A549 (cell line): ENCODE measurements around the gene RAD51B. TPM values are rescaled to one million over a fixed set of nuclear protein-coding genes. Genes with fewer than 3 reads are reported as not detected.
A peak's percentile ranks its signal among the peaks of the same experiment; 100 is the strongest.

ENCODE experiments used
- ATAC-seq, 2 experiments: fragments of 200-7000 bp in 1 of 2; fragments of >200 bp in 1 of 2; cut with Nextera tagmentation in 1 of 2; cut with Tn5 transposase in 1 of 2; 3 replicates each; pipeline versions ENCODE4 v1.8.0 to v1.9.1; 2018 to 2020; ENCODE audit warnings: mild to moderate bottlenecking in 1 of 2, moderate library complexity in 1 of 2
- CTCF ChIA-PET: fragments of 300-600 bp; sonication (Branson Sonifier 250); formaldehyde crosslinking; extraction: SDS; loops from one replicate; lab custom pipeline; 2021; ENCODE audit warnings: antibody characterized with exemption, inconsistent platforms; lab: Yijun Ruan, JAX
- POLR2A ChIA-PET: fragments of 350-600 bp; formaldehyde crosslinking; extraction: SDS; loops from one replicate; lab custom pipeline; 2021; ENCODE audit warnings: antibody characterized with exemption, inconsistent platforms; lab: Yijun Ruan, JAX
- DNase-seq, 2 experiments: peaks; one replicate each; pipeline versions ENCODE4 v3.0.0 to v3.0.0-alpha.2; 2011 to 2016; ENCODE audit warnings: low read depth in 1 of 2, low spot score in 1 of 2
- FAIRE-seq: peaks from 2 replicates; lab custom pipeline; 2011; peaks lifted over from hg19 to GRCh38; lab: Jason Lieb, UNC
- H3K27ac ChIP-seq, 2 experiments: fragments of >200 bp; sonication (Bioruptor Twin); formaldehyde crosslinking; 3 replicates each; pipeline ENCODE4 v1.5.1; 2016 to 2017
- H3K4me1 ChIP-seq: fragments of >200 bp; sonication (Bioruptor Twin); formaldehyde crosslinking; 3 replicates; pipeline ENCODE4 v1.6.1; 2016
- H3K4me2 ChIP-seq: fragments of >200 bp; sonication (Bioruptor Twin); formaldehyde crosslinking; 3 replicates; pipeline ENCODE4 v1.6.1; 2016
- H3K4me3 ChIP-seq: fragments of >200 bp; sonication (Bioruptor Twin); formaldehyde crosslinking; 3 replicates; pipeline ENCODE4 v1.5.1; 2016
- H3K9me3 ChIP-seq: fragments of >200 bp; sonication (Bioruptor Twin); formaldehyde crosslinking; 3 replicates; pipeline ENCODE4 v1.6.1; 2016
- BCL3 ChIP-seq: fragments of >200 bp; sonication (Bioruptor Twin); formaldehyde crosslinking; IDR thresholded peaks from 3 replicates; pipeline ENCODE4 v1.6.1; 2016
- CBX8 ChIP-seq: fragments of 200-600 bp; sonication (generic); IDR thresholded peaks from 2 replicates; pipeline ENCODE4 v1.6.1; 2016
- CHD2 ChIP-seq: fragments of 150-350 bp; IDR thresholded peaks from 2 replicates; pipeline ENCODE4 v1.6.1; 2014; ENCODE audit warnings: low read length; ENCODE audit not compliant: partially characterized antibody
- E2F6 ChIP-seq: IDR thresholded peaks from 2 replicates; pipeline ENCODE4 v1.6.1; 2012; ENCODE audit warnings: low read depth, borderline replicate concordance
- EHMT2 ChIP-seq: fragments of 200-600 bp; sonication (generic); IDR thresholded peaks from 2 replicates; pipeline ENCODE4 v1.6.1; 2016; ENCODE audit warnings: antibody characterized with exemption, low read depth, mild to moderate bottlenecking, moderate library complexity
- ESRRA ChIP-seq: fragments of 150-350 bp; IDR thresholded peaks from 2 replicates; pipeline ENCODE4 v1.6.1; 2014; ENCODE audit warnings: mild to moderate bottlenecking, low read length, borderline replicate concordance
- FOSL2 ChIP-seq, 2 experiments: fragments of 450-650 bp in 1 of 2; fragments of >200 bp in 1 of 2; sonication (Bioruptor Twin) in 1 of 2; formaldehyde crosslinking; IDR thresholded peaks; 2 replicates each; pipeline versions ENCODE4 v1.5.0 to v1.6.1; 2016 to 2020; ENCODE audit warnings: mild to moderate bottlenecking in 1 of 2, moderate library complexity in 1 of 2
- FOXS1 ChIP-seq: fragments of 250-450 bp; sonication (Bioruptor Pico); IDR thresholded peaks from 2 replicates; pipeline ENCODE4 v1.5.0; 2020; ENCODE audit warnings: mild to moderate bottlenecking, moderate library complexity
- HDAC2 ChIP-seq: fragments of 200-600 bp; sonication (generic); IDR thresholded peaks from 2 replicates; pipeline ENCODE4 v1.6.1; 2016
- HOXA7 ChIP-seq: fragments of 250-450 bp; sonication (Bioruptor Pico); IDR thresholded peaks from 2 replicates; pipeline ENCODE4 v1.5.0; 2020; ENCODE audit warnings: mild to moderate bottlenecking, moderate library complexity
- HOXB13 ChIP-seq: fragments of 250-450 bp; sonication (Bioruptor Pico); IDR thresholded peaks from 2 replicates; pipeline ENCODE4 v1.5.0; 2020; ENCODE audit warnings: low read depth, mild to moderate bottlenecking, moderate library complexity
- JUNB ChIP-seq: fragments of >200 bp; sonication (Bioruptor Twin); formaldehyde crosslinking; IDR thresholded peaks from 2 replicates; pipeline ENCODE4 v1.6.1; 2016
- MAZ ChIP-seq: fragments of 150-350 bp; IDR thresholded peaks from 2 replicates; pipeline ENCODE4 v1.6.1; 2014; ENCODE audit warnings: antibody characterized with exemption, low read depth, low read length, borderline replicate concordance
- POLR2A ChIP-seq: IDR thresholded peaks from 2 replicates; pipeline ENCODE4 v1.6.1; 2012; ENCODE audit warnings: mild to moderate bottlenecking, low read length
- POLR2AphosphoS2 ChIP-seq: conservative IDR thresholded peaks from 2 replicates; pipeline ENCODE4 v1.6.1; 2012; ENCODE audit warnings: low read length, improper control_type of control experiment, inconsistent platforms
- RARB ChIP-seq: fragments of 250-450 bp; sonication (Bioruptor Pico); IDR thresholded peaks from 2 replicates; pipeline ENCODE4 v1.8.0; 2021; ENCODE audit warnings: mild to moderate bottlenecking, moderate library complexity
- RFX5 ChIP-seq: fragments of 450-650 bp; IDR thresholded peaks from 2 replicates; pipeline ENCODE4 v1.7.1; 2014; ENCODE audit warnings: antibody characterized with exemption, mild to moderate bottlenecking, moderate library complexity
- SMC3 ChIP-seq: fragments of >200 bp; sonication (Bioruptor Twin); formaldehyde crosslinking; IDR thresholded peaks from 3 replicates; pipeline ENCODE4 v1.6.1; 2018; ENCODE audit warnings: inconsistent platforms
- SREBF2 ChIP-seq: fragments of 450-650 bp; IDR thresholded peaks from 2 replicates; pipeline ENCODE4 v1.6.1; 2014; ENCODE audit warnings: mild to moderate bottlenecking, moderate library complexity
- TP53 ChIP-seq: fragments of 250-450 bp; sonication (Bioruptor Pico); IDR thresholded peaks from 2 replicates; pipeline ENCODE4 v1.5.0; 2021; ENCODE audit warnings: mild to moderate bottlenecking, moderate library complexity
- WGBS: methylation state at CpG from one replicate; pipeline ENCODE4 v1.1.6; 2017; ENCODE audit errors: missing lambda C conversion rate; 5-methylcytosine and 5-hydroxymethylcytosine counted together
- polyA plus RNA-seq, 4 experiments: library from polyadenylated mRNA; depleted of rRNA in 3 of 4; stranded (reverse); fragments of >200 nt; fragmentation: RNase III in 1 of 4; extraction: RNeasy Plus Mini Kit Qiagen cat#74134 plus additional on column Dnase treatment in 1 of 4; gene quantifications; 2 replicates in 3 of 4; 3 replicates in 1 of 4; pipeline ENCODE4 v1.2.3, GENCODE V29; 2011 to 2017
- TF ChIP-seq, protein P1 (sequence below): fragments of 150-350 bp; IDR thresholded peaks from 2 replicates; pipeline ENCODE4 v1.6.1; 2014; ENCODE audit warnings: low read depth, mild to moderate bottlenecking, low read length
- TF ChIP-seq, protein P2 (sequence below): fragments of 450-650 bp; IDR thresholded peaks from 2 replicates; pipeline ENCODE4 v1.6.1; 2014; ENCODE audit warnings: antibody characterized with exemption
- TF ChIP-seq, protein P3 (sequence below): fragments of 200-600 bp; sonication (generic); IDR thresholded peaks from 2 replicates; pipeline ENCODE4 v1.6.1; 2016; ENCODE audit warnings: antibody characterized with exemption, mild to moderate bottlenecking, moderate library complexity

The RAD51B gene
- polyA plus RNA-seq, 2 of the 4 experiments (the other 2 are of a cell fraction): 7.2 to 10.8 TPM

- no peak; the same call in 2 of the 3 replicates for TF ChIP-seq BCL3
- TF ChIP-seq RFX5: no peak
- no peak for TF ChIP-seq RARB
- no peak for TF ChIP-seq TP53 (CRISPR knock-in tag)
- no peak for TF ChIP-seq POLR2A
- TF ChIP-seq FOXS1 (CRISPR knock-in tag): no peak
- TF ChIP-seq HDAC2: no peak
- no peak for TF ChIP-seq HOXA7
- no peak for TF ChIP-seq E2F6
- TF ChIP-seq MAZ: no peak
- TF ChIP-seq JUNB: peak; percentile 56; the same call in 1 of the 2 replicates
- no peak for TF ChIP-seq CBX8
- TF ChIP-seq CHD2: no peak
Measured at GRCh38 chr14:68124979-68125731, 305.6 kb downstream of the RAD51B start (continued).

- FAIRE-seq: no peak
- no peak for DNase-seq
- Histone ChIP-seq H3K4me2 (peak overlapping the region; percentile 7; the same call in 1 of the 3 replicates), H3K4me1 (peaks cover 34% of the 10 kb centered on the region), H3K4me3 (no peak overlapping the region), H3K27ac (peak overlapping the region; percentile 75 to 88), H3K9me3 (no peaks in the 10 kb centered on the region; the same call in 2 of the 3 replicates)
- no peak for ATAC-seq
- 68% methylated on average over 2 of the region's 2 CpGs for WGBS
- ChIA-PET POLR2A (no interaction called here), CTCF (interaction anchor here (2.0 kb wide), 1 partner anchor 193 kb away, joined by 7 read pairs; no protein-coding TSS in a partner anchor)
- TF ChIP-seq HDAC2 (no peak), FOSL2 (IDR thresholded peaks at IDR 0.05) (no peak), FOSL2 (CRISPR knock-in tag; IDR thresholded peaks at IDR 0.05) (no peak), SREBF2 (no peak), ESRRA (no peak), EHMT2 (no peak), JUNB (no peak)
- TF ChIP-seq, protein P1, sequence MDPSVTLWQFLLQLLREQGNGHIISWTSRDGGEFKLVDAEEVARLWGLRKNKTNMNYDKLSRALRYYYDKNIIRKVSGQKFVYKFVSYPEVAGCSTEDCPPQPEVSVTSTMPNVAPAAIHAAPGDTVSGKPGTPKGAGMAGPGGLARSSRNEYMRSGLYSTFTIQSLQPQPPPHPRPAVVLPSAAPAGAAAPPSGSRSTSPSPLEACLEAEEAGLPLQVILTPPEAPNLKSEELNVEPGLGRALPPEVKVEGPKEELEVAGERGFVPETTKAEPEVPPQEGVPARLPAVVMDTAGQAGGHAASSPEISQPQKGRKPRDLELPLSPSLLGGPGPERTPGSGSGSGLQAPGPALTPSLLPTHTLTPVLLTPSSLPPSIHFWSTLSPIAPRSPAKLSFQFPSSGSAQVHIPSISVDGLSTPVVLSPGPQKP: no peak
Measured at GRCh38 chr14:68127166-68127565, 307.6 kb downstream of the RAD51B start.

DNA sequence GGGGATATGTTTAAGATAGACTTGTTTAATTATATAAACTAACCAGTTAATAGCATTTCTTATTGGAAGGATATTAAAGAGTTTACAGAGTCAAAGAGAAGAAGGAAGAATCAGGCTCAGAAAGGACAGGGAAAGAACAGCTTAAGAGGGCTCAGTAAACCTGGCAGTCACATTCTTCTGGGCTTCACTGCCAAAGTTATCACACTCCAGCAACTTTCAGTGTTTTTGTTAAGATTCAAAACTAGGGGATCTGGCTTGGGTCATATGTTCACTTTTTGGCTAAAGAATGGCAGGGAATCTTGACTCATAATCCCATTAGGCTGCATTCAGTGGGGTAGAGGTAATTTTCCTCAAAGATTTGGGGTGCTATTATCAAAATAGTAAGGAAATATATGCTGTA lies 312.3 kb downstream of the RAD51B start:
- peak overlapping the region; percentile 0 to 73; a peak in 4 of 6 replicates for H3K27ac ChIP-seq
- no peak for DNase-seq
- no peak for FAIRE-seq
- H3K4me3 ChIP-seq: no peak overlapping the region
- no peak for ATAC-seq
- POLR2A ChIA-PET: no interaction called here
- CTCF ChIA-PET: no interaction called here
- H3K4me1 ChIP-seq: peaks cover 14% of the 10 kb centered on the region
- H3K9me3 ChIP-seq: peaks cover 15% of the 10 kb centered on the region; the same call in 1 of the 3 replicates
- no peak overlapping the region for H3K4me2 ChIP-seq
- TF ChIP-seq SMC3: no peak
- no peak for TF ChIP-seq FOXS1 (CRISPR knock-in tag)
- no peak for TF ChIP-seq BCL3
- TF ChIP-seq, protein P2, sequence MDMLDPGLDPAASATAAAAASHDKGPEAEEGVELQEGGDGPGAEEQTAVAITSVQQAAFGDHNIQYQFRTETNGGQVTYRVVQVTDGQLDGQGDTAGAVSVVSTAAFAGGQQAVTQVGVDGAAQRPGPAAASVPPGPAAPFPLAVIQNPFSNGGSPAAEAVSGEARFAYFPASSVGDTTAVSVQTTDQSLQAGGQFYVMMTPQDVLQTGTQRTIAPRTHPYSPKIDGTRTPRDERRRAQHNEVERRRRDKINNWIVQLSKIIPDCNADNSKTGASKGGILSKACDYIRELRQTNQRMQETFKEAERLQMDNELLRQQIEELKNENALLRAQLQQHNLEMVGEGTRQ: no peak
- TF ChIP-seq, protein P3, sequence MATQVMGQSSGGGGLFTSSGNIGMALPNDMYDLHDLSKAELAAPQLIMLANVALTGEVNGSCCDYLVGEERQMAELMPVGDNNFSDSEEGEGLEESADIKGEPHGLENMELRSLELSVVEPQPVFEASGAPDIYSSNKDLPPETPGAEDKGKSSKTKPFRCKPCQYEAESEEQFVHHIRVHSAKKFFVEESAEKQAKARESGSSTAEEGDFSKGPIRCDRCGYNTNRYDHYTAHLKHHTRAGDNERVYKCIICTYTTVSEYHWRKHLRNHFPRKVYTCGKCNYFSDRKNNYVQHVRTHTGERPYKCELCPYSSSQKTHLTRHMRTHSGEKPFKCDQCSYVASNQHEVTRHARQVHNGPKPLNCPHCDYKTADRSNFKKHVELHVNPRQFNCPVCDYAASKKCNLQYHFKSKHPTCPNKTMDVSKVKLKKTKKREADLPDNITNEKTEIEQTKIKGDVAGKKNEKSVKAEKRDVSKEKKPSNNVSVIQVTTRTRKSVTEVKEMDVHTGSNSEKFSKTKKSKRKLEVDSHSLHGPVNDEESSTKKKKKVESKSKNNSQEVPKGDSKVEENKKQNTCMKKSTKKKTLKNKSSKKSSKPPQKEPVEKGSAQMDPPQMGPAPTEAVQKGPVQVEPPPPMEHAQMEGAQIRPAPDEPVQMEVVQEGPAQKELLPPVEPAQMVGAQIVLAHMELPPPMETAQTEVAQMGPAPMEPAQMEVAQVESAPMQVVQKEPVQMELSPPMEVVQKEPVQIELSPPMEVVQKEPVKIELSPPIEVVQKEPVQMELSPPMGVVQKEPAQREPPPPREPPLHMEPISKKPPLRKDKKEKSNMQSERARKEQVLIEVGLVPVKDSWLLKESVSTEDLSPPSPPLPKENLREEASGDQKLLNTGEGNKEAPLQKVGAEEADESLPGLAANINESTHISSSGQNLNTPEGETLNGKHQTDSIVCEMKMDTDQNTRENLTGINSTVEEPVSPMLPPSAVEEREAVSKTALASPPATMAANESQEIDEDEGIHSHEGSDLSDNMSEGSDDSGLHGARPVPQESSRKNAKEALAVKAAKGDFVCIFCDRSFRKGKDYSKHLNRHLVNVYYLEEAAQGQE: no peak
- TF ChIP-seq JUNB: no peak
- no peak for TF ChIP-seq CHD2
- TF ChIP-seq E2F6: no peak
- no peak for TF ChIP-seq HOXB13 (CRISPR knock-in tag)
- TF ChIP-seq POLR2AphosphoS2: no peak
- TF ChIP-seq POLR2A: no peak
